ENCODE results near the gene POGZ.

GRCh38 chr1:151411884-151412283, 47.4 kb downstream of the POGZ start:
- TF ChIP-seq, protein P1, sequence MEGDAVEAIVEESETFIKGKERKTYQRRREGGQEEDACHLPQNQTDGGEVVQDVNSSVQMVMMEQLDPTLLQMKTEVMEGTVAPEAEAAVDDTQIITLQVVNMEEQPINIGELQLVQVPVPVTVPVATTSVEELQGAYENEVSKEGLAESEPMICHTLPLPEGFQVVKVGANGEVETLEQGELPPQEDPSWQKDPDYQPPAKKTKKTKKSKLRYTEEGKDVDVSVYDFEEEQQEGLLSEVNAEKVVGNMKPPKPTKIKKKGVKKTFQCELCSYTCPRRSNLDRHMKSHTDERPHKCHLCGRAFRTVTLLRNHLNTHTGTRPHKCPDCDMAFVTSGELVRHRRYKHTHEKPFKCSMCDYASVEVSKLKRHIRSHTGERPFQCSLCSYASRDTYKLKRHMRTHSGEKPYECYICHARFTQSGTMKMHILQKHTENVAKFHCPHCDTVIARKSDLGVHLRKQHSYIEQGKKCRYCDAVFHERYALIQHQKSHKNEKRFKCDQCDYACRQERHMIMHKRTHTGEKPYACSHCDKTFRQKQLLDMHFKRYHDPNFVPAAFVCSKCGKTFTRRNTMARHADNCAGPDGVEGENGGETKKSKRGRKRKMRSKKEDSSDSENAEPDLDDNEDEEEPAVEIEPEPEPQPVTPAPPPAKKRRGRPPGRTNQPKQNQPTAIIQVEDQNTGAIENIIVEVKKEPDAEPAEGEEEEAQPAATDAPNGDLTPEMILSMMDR (IDR thresholded peaks at IDR 0.05; ENCODE audit: insufficient read depth, low read length) = no peak
- TF ChIP-seq POLR2AphosphoS5 (IDR thresholded peaks at IDR 0.05; ENCODE audit: low read depth) = no peak
- no peak for TF ChIP-seq SPI1 (IDR thresholded peaks at IDR 0.05; ENCODE audit: borderline replicate concordance, low read depth)
- TF ChIP-seq GABPA (IDR thresholded peaks at IDR 0.05; ENCODE audit: low read depth) = no peak
